OCI-LY7 (cell line): ENCODE data around the gene PTGDR.

Experiments used
- CTCF ChIP-seq: fragments of 200-600 bp; sonication (generic); conservative IDR thresholded peaks from 2 replicates; pipeline ENCODE4 v1.5.1; 2014; ENCODE audit warnings: mild to moderate bottlenecking, antibody characterized with exemption, low read length, moderate library complexity, mixed read lengths
- EZH2phosphoT487 ChIP-seq: fragments of 200-600 bp; sonication (generic); IDR thresholded peaks from 2 replicates; pipeline ENCODE4 v1.6.1; 2018; ENCODE audit warnings: low read depth, borderline replicate concordance, mild to moderate bottlenecking, mixed run types, antibody characterized with exemption, low read length, moderate library complexity, mixed read lengths

DNA sequence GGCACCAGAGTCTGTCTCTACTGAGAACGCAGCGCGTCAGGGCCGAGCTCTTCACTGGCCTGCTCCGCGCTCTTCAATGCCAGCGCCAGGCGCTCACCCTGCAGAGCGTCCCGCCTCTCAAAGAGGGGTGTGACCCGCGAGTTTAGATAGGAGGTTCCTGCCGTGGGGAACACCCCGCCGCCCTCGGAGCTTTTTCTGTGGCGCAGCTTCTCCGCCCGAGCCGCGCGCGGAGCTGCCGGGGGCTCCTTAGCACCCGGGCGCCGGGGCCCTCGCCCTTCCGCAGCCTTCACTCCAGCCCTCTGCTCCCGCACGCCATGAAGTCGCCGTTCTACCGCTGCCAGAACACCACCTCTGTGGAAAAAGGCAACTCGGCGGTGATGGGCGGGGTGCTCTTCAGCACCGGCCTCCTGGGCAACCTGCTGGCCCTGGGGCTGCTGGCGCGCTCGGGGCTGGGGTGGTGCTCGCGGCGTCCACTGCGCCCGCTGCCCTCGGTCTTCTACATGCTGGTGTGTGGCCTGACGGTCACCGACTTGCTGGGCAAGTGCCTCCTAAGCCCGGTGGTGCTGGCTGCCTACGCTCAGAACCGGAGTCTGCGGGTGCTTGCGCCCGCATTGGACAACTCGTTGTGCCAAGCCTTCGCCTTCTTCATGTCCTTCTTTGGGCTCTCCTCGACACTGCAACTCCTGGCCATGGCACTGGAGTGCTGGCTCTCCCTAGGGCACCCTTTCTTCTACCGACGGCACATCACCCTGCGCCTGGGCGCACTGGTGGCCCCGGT lies at the start of gene PTGDR:
- TF ChIP-seq CTCF (no peak), EZH2phosphoT487 (no peak)
